HG03432 (cell line): ENCODE data around the gene UBALD2.
"Not testable (repeated sequence)": the region's sequence is repeated elsewhere in the genome, so short reads cannot be mapped to it uniquely, and the experiment has no call there.

Source experiments
- ATAC-seq: cut with Tn5 transposase; IDR thresholded peaks from one replicate; pipeline ENCODE4 v1.9.1; 2021; ENCODE audit warnings: mild to moderate bottlenecking, moderate library complexity; ENCODE audit not compliant: unreplicated experiment

Gene UBALD2

DNA sequence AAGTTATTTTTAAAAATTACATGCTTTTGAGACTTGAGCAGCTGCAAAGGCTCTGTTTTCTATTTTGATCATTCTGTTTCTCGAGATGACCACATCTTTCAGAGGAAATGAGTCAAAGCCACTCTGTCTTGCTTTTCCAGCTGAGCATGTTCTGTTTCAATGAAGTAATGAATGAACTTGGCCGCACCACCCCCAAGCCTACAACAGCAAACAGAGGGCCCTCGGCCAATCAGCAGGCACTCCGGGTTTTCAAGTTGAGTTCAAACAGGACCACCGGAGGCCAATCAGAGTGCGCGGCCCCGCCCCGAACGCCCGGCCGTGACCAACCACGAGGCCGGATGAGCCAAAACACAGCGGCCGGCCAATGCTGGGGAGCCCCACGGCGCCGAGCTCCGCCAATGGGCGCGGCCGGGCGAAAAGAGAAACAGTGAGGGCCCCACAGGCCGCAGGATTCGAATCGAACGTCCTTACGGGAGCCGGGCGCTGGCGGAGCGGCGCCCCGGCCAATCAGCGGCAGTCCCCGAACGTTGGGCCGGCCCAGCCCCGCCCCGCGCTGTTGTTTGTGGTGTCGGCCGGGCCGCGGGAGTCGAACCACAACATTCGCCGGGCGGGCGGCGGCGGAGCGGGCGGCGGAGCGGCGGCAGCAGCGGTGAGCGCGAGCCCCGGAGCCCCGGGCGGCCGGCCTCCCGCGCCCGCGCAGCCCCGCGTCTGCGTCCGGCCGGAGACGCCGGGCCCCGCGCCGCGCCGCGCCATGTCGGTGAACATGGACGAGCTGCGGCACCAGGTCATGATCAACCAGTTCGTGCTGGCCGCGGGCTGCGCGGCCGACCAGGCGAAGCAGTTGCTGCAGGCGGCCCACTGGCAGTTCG, at the start of gene UBALD2:
Gene UBALD2, plus strand, starts transcription at position 594 of the 869 bp plus-strand sequence. Its CDS starts 158 bp downstream, at position 752.
- ATAC-seq, result peak; percentile 76

DNA sequence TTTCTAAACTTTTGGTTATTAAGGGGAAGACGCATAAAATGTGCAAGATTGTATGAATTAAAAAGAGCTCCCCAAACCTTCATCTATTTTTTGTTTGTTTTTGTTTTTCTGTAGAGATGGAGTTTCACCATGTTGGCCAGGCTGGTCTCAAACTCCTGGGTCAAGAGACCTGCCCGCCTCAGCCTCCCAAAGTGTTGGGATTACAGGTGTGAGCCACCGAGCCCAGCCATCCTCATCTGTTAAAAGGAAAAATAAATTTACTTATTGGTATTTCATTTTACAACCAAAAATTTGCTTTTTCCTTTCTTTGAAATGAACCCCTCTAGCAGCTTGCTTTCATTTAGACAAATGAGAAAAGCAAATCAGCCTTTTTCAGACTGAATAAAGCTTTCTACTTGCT, 48.1 kb upstream of the UBALD2 start:
- no peak for ATAC-seq

DNA sequence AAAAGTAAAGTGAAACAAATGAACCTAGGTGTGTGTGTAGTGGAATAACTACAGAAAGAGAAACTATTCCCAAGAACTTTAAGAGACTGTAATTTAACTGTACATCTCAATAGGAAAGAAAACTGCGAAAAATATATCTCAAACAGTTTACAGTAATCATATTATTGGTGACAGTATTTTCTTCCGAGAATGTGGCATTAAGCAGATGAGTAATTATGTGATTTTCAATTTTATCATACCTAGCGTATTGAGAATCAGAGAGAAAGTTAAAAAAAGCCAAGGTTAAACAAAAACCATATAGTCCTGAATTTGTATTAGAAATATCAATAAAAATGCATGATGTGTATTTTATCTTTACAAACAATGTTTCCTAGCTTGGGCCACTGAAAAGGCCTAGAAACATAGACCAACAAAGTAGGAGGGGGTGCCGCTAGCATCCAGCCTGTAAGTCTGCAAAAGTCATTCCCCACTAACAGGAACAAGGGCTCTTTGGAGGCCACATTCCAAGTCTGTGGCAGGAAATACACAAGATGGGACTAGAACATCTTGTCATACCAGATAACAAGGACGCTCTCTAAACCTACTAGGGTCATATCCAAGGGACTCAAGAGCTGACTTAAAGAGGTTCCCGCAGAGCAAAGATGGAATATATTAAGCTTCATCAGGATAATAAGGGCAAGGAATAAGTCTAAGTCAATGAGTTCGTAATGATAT, 45.3 kb upstream of the UBALD2 start:
- ATAC-seq, result no peak

DNA sequence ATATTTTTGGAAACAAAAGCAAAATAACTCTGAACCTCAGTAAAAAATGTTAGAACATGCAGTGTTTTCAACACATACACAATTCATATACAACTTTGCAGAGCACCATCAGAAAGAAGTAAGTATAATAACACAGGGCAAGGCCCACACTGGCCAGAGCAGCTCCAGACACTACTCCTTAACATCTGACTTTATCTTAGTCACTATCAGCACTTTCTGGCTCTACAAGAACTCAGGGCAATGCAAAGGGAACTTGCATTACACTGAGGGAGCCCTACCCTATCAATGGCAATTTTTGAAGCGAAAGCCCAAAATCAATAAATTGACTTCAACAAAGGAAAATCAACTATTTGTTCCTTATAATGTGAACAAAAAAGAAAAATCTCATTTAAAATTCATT, 41.3 kb upstream of the UBALD2 start:
- no peak for ATAC-seq

DNA sequence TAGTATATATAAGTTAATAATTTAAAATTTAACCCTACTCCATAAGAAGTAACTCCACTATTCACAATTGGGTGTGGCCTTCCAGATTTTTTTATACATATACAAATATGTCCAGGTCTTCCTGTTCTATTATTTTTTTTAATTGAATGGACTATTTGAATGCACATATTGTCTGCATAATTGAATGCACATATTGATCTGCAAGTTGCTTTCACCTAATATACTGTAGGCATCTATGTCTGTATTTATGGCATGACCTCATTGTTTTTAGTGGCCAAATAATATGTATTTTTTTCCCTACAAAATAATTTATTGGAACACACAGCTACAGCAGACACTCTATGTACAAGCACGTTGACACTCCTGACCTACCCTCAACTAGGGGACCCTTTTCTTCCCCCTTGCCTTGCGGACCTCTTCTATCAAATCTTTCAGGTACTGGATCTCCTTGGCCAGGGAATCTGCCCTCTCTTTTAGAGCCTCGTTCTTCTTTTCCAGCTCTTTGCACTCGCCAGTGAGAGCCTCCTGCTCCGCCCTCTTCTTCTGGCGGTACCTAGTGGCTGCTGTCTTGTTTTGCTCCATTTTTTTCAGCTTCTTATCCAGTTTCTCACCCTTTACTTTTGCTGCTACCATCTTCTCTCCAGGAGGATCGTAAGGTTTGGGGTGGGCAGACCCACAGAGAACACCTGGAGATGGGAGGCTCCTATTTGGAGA, 39.6 kb upstream of the UBALD2 start:
- not testable (repeated sequence) for ATAC-seq

DNA sequence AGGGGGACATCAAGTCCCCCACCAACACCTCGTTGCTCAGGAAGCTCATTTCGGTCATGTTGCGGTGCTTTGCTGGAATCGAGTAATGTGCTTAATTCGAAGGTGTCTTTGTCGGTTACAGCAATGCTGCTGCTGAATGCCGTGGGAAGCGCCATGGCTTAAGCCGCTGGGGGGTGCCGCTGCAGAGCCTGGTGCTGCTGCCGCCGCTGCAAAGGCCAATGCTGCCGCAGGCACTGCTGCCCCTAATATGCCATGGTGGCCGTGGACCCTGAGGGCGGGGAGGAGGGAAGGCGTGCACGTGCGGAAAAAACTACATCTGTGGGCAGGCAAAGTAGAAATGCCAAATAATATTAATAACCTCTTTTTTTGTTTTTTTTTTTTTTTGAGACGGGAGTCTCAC, 38.4 kb upstream of the UBALD2 start:
- not testable (repeated sequence) for ATAC-seq

DNA sequence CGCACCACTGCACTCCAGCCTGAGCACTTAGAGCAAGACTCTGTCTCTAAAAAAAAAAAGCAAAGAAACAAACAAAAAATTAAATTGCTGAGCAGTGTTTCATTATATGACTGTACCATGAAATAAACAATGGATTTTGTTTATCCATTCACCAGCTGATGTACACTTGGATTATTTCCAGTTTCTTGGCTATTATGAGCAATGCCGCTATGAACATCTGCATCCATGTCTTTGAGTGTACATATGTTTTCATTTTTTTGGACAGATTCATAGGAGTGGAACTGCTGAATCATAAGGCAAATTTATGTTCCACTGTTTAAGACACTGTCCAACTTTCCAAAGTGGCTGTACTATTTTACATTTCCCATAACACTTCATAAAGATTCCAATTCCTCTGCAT, 32.8 kb upstream of the UBALD2 start:
- no peak for ATAC-seq

DNA sequence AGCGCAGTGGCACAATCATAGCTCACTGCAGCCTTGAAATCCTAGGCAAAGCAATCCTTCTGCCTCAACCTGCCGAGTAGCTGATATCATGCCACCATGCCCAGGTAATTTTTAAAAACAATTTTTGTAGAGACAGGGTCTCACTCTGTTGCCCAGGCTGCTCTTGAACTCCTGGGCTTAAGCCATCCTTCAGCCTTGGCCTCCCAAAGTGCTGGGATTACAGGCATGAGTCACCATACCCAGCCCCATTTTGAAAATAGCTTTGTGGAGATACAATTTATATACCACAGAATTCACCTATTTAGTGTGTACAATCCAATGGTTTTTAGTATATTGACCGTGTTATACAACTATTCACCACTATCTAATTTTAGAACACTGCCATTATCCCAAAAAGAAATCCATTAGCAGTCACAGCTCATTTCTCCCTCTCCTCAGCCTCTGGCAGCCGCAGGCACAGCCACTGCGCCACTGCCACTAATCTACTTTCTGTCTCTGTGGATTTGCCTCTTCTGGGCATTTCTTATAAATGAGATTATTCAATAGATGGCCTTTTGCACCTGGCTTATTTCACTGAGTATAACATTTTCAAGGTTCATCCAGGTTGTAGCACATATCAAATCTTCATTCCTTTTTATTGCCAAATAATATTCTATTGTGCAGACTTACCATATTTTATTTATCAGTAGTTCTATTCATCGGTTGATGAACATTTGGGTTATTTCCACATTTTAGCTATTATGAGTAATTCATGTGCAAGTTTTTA, 31.4 kb upstream of the UBALD2 start:
- no peak for ATAC-seq

DNA sequence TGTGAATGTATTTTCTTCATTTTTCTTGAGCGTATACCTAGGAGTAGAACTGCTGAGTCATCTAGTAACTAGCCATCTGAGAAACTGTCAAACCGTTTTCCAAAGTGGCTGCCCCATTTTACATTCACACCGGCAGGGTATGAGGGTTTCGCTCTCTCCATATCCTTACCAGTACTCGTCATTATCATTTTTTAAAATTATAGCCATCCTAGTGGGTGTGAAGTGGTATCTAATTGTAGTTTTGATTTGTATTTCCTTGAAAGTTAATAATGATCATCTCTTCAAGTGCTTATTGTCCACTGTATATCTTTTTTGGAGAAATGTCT, 30.8 kb upstream of the UBALD2 start:
- no peak for ATAC-seq

DNA sequence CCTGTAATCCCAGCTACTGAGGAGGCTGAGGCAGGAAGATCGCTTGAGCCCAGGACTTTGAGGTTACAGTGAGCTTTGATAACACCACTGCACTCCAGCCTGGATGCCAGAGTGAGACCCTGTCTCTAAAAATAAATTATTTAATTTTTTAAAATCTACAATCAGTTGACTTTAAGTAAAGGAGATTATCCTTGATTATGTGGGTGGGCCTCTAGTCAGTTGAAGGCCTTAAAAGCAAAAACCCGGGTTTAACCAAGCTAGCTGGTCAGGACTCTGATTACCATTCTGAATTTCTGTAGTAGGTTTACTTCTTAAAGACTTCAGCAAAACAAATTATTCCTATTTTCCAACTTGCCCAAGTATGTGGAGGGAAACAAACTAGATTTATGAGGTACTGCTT, 29.3 kb upstream of the UBALD2 start:
- ATAC-seq, result no peak

DNA sequence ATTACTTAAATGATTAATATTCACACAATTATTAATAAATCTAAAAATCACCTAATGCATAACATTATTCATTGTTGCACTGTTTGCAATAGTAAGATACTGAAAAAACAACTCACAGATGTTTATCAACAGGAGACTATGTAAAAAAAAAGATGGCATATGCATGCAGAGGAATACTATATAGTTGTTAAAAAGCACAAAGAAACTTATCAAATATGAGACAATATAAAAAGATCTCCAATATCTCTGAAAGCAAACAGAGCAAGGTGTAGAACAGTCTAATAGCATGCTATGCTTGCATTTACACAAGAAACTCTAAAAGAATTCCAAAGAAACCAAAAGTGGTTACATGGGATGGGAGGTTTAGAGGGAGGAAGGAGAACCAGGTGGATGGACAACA, 28.5 kb upstream of the UBALD2 start:
- ATAC-seq, result no peak

DNA sequence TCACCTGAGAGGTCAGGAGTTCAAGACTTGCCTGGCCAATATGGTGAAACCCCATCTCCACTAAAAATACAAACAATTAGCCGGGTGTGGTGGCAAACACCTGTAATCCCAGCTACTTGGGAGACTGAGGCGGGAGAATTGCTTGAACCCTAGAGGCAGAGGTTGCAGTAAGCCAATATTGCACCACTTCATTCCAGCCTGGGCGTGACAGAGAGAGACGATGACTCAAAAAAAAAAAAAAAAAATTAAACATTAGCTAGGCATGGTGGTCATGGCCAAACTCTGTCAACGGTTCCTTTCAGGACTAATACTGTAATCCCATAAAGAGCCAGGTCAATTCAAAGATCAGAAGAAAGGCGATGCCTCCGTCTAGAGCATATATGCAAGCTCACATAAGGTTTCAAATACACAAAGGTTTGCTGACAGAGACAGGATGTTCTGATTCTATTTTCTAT, 27.3 kb upstream of the UBALD2 start:
- ATAC-seq, result no peak

DNA sequence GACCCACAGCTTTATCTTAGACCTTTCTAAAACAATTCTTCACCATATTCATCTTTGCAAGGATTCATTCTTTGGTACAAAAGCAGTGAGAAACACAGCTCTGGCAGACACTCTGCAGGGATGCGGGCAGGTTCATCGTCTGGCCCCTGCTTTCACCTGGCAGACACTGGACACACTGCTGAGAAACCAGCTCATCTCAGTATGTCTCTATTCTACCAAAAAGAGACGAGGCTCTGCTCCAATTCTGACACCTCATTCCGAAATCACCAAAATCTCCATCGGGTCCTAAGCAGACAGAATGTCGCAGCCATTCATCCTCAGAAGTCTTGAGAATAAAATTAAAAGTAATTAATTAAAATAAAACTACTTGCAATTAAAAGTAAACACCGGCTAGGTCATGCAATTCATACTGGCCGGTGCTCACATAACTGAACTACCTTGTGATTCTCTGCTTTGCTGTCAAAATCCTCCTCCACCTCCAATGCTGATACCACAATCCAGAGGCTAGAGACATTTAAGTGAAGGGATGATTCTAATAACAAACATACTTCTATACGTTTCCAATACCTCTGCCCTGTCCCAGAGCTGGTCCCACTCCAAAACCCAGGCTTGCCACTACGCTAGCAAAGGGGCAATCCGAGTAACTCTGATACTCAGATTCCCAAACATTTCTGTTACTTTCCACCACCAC, 26.2 kb upstream of the UBALD2 start:
- no peak for ATAC-seq

DNA sequence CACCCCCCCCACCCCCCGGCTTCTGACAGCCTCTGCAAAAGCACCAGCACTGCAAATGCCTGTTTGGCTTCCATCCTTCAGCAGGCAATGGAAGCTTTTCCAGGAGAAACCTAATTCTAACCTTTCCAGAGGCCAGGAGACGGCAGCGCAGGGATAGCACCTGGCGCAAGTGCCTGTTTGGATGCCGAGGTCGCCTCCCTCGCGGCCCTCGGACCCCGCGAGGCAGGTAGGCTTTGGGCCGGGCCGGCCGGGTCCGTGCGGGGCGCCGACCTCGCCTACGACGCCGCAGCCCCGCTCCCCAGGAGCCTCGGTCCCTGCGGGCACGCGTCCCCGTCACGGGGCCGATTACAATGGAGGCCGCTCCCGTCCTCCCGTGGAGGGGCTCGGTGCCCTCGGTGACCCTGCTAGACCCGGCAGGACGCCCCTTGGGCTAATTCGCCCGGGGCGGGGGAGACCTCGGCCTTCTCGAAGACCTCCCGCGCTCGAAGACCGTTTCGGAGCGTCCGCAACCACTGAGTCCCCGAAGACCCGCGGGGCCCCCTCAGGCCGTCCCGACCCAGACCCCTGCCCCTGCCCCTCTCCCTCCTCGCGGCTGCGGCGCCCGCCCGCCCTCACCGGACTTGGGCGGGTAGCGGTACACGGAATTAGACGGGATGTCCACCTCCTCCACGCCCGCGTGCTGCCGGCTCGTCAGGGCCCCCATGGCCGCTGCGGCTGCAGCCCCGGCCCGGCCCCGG, 25.4 kb upstream of the UBALD2 start:
- peak; percentile 8 for ATAC-seq

DNA sequence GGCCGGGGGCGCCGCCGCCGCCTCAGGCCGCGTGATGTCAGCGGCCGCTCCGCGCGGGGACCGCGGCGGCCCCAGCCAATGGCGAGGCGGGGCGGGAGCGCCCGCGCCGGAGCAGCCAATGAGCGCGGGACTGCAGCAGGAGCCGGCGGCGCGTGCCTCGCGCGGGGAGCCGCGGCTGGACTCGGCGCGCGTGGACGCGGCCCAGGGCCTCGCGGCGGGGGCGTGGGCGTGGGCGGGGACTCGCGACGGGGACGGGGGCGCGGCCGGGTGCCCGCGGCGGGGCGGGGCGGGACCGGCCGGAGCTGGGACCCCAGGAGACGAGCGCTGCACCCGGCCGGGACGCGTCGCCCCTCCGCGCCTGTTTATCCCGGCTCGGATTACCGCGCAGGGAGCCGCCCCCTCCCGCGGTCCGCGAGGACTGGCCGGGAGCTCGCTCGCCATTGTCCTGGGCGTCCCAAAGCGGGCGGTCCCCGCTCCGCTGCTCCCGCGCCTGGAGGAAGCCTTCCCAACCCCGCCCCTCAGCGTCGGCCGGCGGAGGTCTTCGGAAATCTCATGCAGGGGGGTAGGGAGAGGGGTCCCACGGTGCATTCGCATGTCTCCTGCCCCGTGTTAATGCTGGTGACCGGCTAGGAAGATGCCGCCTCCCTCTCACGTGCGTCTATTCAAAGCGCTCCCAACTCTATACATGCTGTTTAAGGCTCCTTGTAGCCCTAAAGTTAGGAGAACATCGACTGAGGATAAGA, 24.5 kb upstream of the UBALD2 start, which contains the start of gene RNF157:
Gene RNF157, minus strand, starts transcription at position 33 of the 743 bp plus-strand sequence. CDS start 253 bp downstream, outside the sequence.
- peak; percentile 70 for ATAC-seq

DNA sequence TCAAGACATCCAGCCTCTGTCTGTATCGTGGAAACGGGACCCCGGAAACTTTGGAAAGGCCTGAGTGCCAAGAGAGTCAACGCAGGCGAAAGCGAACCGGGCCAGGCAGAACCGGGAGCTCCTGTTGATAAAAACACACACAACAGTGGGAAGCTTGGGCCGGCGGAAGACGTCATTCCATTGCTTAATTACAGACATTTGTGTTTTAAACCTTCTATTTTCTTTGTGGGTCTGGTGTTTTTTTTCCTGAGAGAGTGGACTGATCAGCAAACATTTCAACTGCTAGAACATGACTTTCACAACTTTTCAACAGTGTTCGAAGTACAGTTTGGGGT, 24.0 kb upstream of the UBALD2 start:
- no peak for ATAC-seq

DNA sequence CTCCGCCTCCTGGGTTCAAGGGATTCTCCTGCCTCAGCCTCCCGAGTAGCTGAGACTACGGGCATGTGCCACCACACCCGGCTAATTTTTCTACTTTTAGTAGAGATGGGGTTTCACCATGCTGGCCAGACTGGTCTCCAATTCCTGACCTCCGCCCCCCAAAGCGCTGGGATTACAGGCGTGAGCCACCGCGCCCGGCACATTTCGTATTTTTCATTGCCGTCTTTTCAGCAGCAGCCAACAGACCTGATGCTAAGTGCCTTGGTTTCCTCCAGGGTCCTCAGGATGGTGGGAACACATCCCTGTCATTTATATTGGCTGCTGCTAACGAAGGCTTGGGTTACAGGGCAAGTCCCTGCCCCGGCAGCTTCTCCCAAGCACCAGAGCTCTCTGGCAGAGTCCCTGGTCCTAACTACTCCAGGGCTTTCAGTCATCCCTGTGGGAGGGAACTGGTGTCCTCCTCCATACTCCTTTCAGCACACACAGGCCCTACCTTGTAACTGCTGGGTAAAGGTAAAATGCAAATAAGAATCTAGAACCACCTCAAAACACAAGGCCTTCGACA, 23.4 kb upstream of the UBALD2 start:
- no peak for ATAC-seq

DNA sequence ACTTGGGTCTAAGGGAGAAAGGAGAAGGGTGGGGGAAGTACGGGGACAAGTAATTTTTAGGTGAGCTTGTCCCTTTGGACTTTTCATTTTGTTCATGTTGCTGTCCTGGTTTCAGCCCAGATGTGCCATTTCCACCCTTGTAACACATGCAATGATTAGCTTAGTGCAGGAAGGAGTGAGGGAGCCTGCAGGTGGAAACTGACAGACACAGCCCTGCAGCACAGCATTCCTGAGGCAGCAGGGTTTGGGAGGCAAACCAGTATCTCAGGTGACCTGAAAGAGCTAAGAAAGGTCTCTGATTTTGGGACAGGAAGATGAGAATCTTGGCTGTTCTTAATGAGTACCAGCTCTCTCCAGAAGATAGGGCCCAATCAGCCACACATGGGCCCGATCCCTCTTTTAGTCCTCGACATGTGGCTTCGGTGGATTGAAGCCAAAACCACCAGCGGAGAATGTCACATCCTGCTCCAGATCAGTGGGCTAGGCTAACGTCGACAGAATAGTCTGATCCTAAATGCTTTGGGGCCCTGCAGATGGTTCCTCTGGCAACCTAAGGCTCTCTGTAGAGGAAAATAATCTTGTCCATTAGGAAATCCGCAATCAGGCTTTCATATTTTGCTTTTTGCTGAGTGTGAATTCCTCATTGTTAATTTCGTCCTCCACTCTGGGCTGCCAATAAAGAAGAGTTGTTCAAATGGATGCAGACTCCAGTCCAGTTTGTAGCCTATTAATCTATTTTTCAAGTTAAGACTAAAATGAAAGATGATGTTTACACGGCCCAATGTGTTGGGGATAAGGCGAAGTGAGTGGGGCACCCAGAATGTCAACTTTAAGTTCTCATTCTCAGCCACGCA, 21.1 kb upstream of the UBALD2 start:
- no peak for ATAC-seq
